ENCODE measurements around the gene ZNF536. TPM values are rescaled to one million over a fixed set of nuclear protein-coding genes. Genes with fewer than 3 reads are reported as not detected.

ZNF536 gene
- total RNA-seq = not detected in 2 replicates
- total RNA-seq (2013) = 0.14 TPM
- polyA plus RNA-seq = not detected in 2 replicates
- polyA minus RNA-seq = not detected in 2 replicates

DNA sequence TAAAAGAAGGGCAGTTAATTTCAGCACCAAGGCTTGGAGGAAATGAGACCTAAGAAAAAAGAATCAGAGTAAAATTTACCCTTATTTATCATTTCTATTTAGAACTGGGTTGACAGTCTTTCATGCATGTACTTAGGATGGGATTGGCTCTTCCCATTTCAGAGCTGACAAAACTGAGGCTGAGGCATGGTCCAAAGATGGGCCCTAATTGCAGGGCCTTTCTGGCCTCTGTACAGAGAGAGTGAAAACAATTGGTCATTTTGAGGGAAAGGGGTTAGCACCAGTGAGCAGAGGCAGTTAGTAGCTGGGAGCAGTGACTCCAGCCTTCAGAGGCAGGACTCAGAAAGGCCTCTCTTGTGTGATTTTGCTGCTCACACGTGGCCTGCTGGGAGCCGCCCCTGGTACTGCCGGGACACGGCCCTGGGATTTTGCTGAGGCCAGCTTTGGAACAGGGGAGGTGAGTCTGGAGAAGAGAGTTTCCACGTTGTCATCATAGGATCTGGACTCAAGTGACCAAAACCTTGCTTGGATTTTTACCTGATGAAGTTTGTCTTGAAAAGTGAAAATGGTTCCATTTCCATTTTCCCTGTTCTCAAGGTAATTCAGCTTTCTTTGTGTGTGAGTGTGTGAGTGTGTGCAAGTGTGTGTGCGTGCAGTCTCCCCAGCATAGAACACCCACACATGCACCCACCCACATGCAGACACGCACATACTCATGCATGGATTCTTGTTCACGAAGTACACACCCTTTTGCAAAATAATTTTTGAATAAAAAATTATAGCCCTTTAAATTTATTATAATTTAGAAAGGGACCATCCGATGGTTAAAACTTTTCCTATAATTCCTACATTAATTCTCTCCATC is at the start of gene ZNF536:
Gene ZNF536, plus strand, starts transcription at position 425 of the 865 bp plus-strand sequence. CDS start 71,179 bp downstream, outside the sequence.
- H2AFZ ChIP-seq (ENCODE audit: insufficient read depth, low read depth, low read length, poor library complexity, severe bottlenecking) = no peak within 1 kb of the TSS
- Mint-ChIP-seq H3K9me3 (ENCODE audit: insufficient read depth) (no peaks in the 10 kb centered on the region), H3K27ac (no peak within 1 kb of the TSS), H3K4me1 (no peaks in the 10 kb centered on the region), H3K27me3 (peaks cover 33% of the 10 kb centered on the region), H3K4me3 (no peak within 1 kb of the TSS)
- H3K9me3 ChIP-seq (ENCODE audit: control extremely low read depth in 1 of 3, control insufficient read depth in 2 of 3, insufficient read depth in 1 of 3, low read length in 2 of 3) = peaks cover 0 to 7% (median 0%) of the 10 kb centered on the region in 3 donors
- H3K9ac ChIP-seq (ENCODE audit: low read length) = no peak within 1 kb of the TSS
- H4K20me1 ChIP-seq (ENCODE audit: control insufficient read depth, insufficient read depth, low read length, poor library complexity, severe bottlenecking) = no peaks in the 10 kb centered on the region
- DNase-seq (no peak), ATAC-seq (ENCODE audit: low read depth) (no peak)
- H3K4me1 ChIP-seq (ENCODE audit: control insufficient read depth in 2 of 2, insufficient read depth in 2 of 2, low read length in 2 of 2) = no peaks in the 10 kb centered on the region
- TF ChIP-seq, protein P1, sequence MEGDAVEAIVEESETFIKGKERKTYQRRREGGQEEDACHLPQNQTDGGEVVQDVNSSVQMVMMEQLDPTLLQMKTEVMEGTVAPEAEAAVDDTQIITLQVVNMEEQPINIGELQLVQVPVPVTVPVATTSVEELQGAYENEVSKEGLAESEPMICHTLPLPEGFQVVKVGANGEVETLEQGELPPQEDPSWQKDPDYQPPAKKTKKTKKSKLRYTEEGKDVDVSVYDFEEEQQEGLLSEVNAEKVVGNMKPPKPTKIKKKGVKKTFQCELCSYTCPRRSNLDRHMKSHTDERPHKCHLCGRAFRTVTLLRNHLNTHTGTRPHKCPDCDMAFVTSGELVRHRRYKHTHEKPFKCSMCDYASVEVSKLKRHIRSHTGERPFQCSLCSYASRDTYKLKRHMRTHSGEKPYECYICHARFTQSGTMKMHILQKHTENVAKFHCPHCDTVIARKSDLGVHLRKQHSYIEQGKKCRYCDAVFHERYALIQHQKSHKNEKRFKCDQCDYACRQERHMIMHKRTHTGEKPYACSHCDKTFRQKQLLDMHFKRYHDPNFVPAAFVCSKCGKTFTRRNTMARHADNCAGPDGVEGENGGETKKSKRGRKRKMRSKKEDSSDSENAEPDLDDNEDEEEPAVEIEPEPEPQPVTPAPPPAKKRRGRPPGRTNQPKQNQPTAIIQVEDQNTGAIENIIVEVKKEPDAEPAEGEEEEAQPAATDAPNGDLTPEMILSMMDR (IDR thresholded peaks at IDR 0.05) = no peak
- TF ChIP-seq EZH2 (IDR thresholded peaks at IDR 0.05; ENCODE audit: borderline replicate concordance, insufficient read depth, low read depth, low read length, poor library complexity, severe bottlenecking) = no peak
- 98% methylated on average over 5 of the region's 9 CpGs for WGBS (ENCODE audit: insufficient coverage)
- no peak within 1 kb of the TSS for H3K4me2 ChIP-seq (replicated peaks; ENCODE audit: low read depth, low read length, poor library complexity, severe bottlenecking)
- peaks cover 0 to 6% (median 1%) of the 10 kb centered on the region in 4 experiments for H3K27me3 ChIP-seq (replicated peaks in 1 of 4; ENCODE audit: control extremely low read depth in 1 of 4, control insufficient read depth in 3 of 4, insufficient read depth in 4 of 4, low read length in 3 of 4)
- CTCF ChIA-PET = no interaction called here
- intact Hi-C loops (cut with micrococcal nuclease) = no loop called here
- no peak within 1 kb of the TSS for H3K27ac ChIP-seq (ENCODE audit: low read length in 2 of 2)
- POLR2A ChIA-PET = no interaction called here
- H3K79me2 ChIP-seq (ENCODE audit: control insufficient read depth, insufficient read depth, low read length) = no peaks in the 10 kb centered on the region
- no peak within 1 kb of the TSS for H3K4me3 ChIP-seq (ENCODE audit: control extremely low read depth in 1 of 5, extremely low read depth in 1 of 5, insufficient read depth in 1 of 5, low read depth in 2 of 5, low read length in 4 of 5)
- H3K36me3 ChIP-seq (replicated peaks in 1 of 2; ENCODE audit: control extremely low read depth in 1 of 2, control insufficient read depth in 1 of 2, extremely low read depth in 1 of 2, insufficient read depth in 2 of 2, low read length in 1 of 2) = no peaks in the 10 kb centered on the region

Measured in B cell (primary cell).